Measurements from ENCODE around the gene SMAD2. TPM values are rescaled to one million over a fixed set of nuclear protein-coding genes. Genes with fewer than 3 reads are reported as not detected.
"Not testable (repeated sequence)": the region's sequence is repeated elsewhere in the genome, so short reads cannot be mapped to it uniquely, and the experiment has no call there.

Gene SMAD2
- total RNA-seq, 2 experiments from 2014 or later: 266 to 267 TPM

- ChIA-PET CTCF (interaction anchor here (0.7 kb wide), 1 partner anchor 15 kb away, joined by 3 read pairs; no protein-coding TSS in a partner anchor), POLR2A (no interaction called here)
These were observed 58.0 kb downstream of the SMAD2 start for GRCh38 chr18:47872426-47872825.

GRCh38 chr18:47871288-47871687 is 59.2 kb downstream of the SMAD2 start:
- ChIA-PET CTCF (no interaction called here), POLR2A (no interaction called here)

DNA sequence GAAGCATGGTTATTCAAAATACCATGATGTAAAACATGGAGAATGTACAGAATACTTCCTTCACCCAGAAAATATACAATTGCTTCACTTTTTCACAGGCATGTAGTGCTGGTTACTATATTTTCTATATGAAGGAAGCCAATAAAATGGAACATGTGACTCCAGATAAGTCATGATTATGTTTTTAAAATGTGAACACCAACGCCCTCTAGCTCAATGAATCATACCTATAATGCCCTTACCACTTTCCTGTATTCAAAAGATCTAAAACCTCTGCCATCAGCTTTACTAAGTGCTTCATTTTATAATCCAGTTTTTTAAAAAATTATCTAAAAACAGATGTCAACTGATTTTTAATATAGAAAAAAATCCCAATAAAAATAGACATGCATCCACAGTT is 59.9 kb downstream of the SMAD2 start:
- ChIA-PET POLR2A (no interaction called here), CTCF (no interaction called here)

GRCh38 chr18:47868744-47869143 is 61.7 kb downstream of the SMAD2 start:
- ChIA-PET CTCF (no interaction called here), POLR2A (no interaction called here)

- ChIA-PET CTCF (no interaction called here), POLR2A (no interaction called here)
These were observed 65.3 kb downstream of the SMAD2 start for GRCh38 chr18:47865183-47865582.

- ChIA-PET CTCF (no interaction called here), POLR2A (no interaction called here)
These were observed 67.4 kb downstream of the SMAD2 start for GRCh38 chr18:47863041-47863440.

DNA sequence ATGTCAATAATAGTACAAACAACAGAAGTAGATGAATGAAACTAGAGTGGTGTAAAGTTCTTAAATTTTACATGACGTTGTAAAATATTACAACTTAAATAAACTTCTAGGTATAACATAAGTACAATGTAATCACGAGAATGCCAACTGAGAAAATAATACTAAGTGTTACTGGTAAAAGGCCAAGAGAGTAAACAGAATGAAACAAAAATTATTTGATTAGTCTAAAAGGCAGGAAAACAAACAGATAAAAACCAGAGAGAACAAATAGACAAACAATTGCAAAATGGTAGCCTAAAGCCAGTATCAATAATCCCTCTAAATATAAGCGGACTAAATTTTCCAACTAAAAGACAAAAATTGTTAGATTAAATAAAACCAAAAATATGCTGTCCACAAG is 71.9 kb downstream of the SMAD2 start:
- CTCF ChIA-PET: no interaction called here
- POLR2A ChIA-PET: no interaction called here

DNA sequence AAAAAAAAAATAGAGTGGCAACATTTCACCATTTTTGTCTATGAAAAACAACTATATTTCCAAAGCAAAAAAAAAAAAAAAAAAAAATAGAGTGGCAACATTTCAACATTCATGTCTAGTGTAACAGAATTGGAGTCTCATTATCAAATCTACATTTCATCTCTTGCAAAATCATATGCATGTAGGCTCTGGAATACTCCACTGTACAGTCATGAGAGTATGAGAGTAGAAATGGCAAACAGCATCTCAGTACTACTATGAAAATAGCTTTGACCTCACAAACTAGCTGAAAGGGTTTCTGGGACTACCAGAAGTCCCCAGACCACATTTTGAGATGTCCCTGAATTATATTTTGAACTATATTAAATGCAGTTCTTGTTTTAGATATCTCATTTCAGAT is 82.8 kb downstream of the SMAD2 start:
- ChIA-PET POLR2A (no interaction called here), CTCF (no interaction called here)

GRCh38 chr18:47846431-47846830 is 84.0 kb downstream of the SMAD2 start:
- POLR2A ChIA-PET: no interaction called here
- CTCF ChIA-PET: no interaction called here

- ChIA-PET CTCF (no interaction called here), POLR2A (no interaction called here)
These were observed 85.5 kb downstream of the SMAD2 start for GRCh38 chr18:47844828-47845498.

GRCh38 chr18:47842836-47843235 is 87.6 kb downstream of the SMAD2 start:
- CTCF ChIA-PET: no interaction called here

GRCh38 chr18:47838396-47838795 is 92.1 kb downstream of the SMAD2 start:
- ChIA-PET CTCF (no interaction called here), POLR2A (no interaction called here)

More at GRCh38 chr18:47842836-47843235, 87.6 kb downstream of the SMAD2 start:
- POLR2A ChIA-PET: no interaction called here

DNA sequence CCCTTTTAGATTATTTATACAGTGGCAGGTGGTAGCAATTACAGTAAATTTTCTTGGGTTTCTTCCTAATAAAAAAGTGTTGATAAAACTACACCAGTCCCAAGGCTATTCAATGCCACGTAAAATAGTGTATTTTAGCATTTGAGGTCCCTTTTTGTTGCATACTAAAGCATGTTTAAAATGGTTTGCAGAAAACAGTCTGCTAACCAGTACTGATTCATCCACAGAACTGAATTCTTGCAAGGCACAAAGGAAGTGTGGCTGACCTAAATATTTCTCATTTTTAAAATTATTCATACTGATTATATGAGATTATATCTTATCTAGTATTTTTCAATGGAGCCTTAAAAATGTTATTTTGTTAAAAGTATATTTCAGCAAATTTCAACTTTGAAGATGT is 98.1 kb downstream of the SMAD2 start:
- POLR2A ChIA-PET: no interaction called here
- CTCF ChIA-PET: no interaction called here

- ChIA-PET CTCF (no interaction called here), POLR2A (no interaction called here)
These were observed 99.1 kb downstream of the SMAD2 start for GRCh38 chr18:47831351-47831750.

DNA sequence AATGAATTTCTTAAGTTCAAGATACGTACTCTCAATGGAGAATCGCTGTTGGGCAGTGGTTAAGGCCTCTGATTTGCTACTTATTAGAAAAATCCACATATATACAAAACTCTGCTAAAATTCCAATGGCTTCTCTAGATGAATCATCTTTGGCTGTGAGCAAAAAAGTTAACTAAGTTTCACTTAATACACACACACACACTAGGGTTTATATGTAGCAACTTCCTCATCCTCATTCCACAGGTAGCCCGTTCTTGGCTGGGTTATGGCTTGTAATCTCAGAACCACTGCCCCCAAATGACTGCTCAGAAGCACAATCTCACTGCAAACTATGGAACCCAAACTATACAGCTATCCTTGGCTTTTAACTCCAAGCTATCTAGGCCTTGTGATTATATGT is 99.7 kb downstream of the SMAD2 start:
- CTCF ChIA-PET: interaction anchor here (0.6 kb wide), 1 partner anchor 21 kb away, joined by 3 read pairs; no protein-coding TSS in a partner anchor
- POLR2A ChIA-PET: no interaction called here

GRCh38 chr18:47829831-47830230 is 100.6 kb downstream of the SMAD2 start:
- ChIA-PET POLR2A (no interaction called here), CTCF (no interaction called here)

DNA sequence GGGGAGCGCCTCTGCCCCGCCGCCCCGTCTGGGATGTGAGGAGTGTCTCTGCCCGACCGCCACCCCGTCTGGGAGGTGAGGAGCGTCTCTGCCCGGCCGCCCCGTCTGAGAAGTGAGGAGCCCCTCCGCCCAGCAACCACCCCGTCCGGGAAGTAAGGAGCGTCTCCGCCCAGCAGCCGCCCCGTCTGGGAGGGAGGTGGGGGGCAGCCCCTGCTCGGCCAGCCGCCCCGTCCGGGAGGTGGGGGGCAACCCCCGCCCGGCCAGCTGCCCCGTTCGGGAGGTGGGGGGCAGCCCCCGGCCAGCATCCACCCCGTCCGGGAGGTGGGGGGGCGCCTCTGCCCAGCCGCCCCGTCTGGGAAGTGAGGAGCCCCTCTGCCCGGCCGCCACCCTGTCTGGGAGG is 102.4 kb downstream of the SMAD2 start:
- POLR2A ChIA-PET, CTCF ChIA-PET: not testable (repeated sequence)

- CTCF ChIA-PET: no interaction called here
- POLR2A ChIA-PET: no interaction called here
These were observed 104.0 kb downstream of the SMAD2 start for GRCh38 chr18:47826157-47827074.

GRCh38 chr18:47821314-47821713 is 109.1 kb downstream of the SMAD2 start:
- POLR2A ChIA-PET: no interaction called here
- CTCF ChIA-PET: interaction anchor here (0.9 to 2.1 kb wide), 2 partner anchors 35 to 49 kb away, joined by 3 to 7 read pairs; no protein-coding TSS in a partner anchor

DNA sequence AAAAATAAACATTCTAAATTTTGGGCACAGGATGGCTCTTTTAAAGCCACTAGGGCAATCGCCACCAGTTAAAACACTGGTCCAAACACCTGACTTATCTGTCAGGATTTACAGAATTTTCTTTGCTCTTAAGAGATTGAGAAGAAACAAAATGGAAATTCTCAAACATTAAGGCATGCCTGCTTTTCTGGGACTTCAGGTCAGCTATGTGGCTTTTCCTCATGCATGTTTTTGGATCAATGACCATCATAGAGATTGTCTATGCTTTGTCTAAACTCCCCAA is 112.7 kb downstream of the SMAD2 start:
- CTCF ChIA-PET: interaction anchor here (1.0 kb wide), 1 partner anchor 45 kb away, joined by 3 read pairs; no protein-coding TSS in a partner anchor
- POLR2A ChIA-PET: no interaction called here

- CTCF ChIA-PET: interaction anchor here (1.0 kb wide), 1 partner anchor 45 kb away, joined by 3 read pairs; no protein-coding TSS in a partner anchor
- POLR2A ChIA-PET: no interaction called here
These were observed 113.3 kb downstream of the SMAD2 start for GRCh38 chr18:47817017-47817794.
